K562 treated with DMSO at 1 percent for 24 hours (cell line): Measurements from ENCODE around the gene COMTD1. TPM values are rescaled to one million over a fixed set of nuclear protein-coding genes. Genes with fewer than 3 reads are reported as not detected.

Source experiments
- total RNA-seq: library from RNA; unstranded; fragments of 300-600 nt; gene quantifications from 2 replicates; pipeline ENCODE4 v1.2.3, GENCODE V29; 2022; ENCODE audit warnings: low read depth; ENCODE audit not compliant: insufficient read depth

The COMTD1 gene
- 35.7 and 46.9 TPM in 2 replicates for total RNA-seq

DNA sequence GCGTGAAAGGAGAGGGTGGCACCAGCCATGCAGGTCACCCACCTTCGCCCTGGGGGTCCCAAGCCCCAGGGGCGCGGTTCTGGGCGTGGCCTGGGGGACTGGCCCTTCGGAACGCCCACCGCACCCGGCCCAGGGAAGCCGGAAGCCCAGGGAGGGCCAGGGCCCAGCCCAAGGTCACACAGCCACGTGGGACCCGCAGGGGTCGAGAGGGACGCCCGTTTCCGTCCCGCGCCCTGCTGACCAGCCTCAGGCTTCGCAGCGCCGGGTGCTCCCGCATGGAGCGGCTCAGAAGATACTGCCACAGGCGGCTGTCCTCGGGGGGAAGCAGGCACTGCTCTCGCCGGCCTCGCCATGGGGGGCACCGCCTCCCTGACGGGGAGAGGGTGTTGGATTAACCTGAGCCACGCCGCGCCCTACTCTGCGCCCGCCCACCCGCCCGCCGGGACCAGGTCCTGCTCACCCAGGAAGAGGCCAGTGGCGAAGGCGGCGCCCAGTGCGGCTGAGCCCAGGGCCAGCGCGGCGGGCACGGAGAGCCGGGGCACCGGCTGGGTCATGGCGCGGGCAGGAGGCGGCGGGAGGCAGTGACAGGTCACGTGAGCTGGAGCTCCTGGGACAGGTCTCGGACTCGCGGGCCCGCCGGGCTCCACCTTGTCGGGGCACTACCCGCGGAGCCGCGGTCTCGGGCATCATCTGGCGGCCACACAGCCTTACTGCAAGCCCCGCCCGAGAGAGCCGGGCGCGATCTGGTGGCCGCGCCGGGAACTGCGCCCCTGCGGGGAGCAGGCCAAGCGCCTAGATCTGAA lies at the start of gene COMTD1:
Gene COMTD1, minus strand, starts transcription at position 583 of the 803 bp plus-strand sequence. Its CDS starts 29 bp downstream, at position 554.

DNA sequence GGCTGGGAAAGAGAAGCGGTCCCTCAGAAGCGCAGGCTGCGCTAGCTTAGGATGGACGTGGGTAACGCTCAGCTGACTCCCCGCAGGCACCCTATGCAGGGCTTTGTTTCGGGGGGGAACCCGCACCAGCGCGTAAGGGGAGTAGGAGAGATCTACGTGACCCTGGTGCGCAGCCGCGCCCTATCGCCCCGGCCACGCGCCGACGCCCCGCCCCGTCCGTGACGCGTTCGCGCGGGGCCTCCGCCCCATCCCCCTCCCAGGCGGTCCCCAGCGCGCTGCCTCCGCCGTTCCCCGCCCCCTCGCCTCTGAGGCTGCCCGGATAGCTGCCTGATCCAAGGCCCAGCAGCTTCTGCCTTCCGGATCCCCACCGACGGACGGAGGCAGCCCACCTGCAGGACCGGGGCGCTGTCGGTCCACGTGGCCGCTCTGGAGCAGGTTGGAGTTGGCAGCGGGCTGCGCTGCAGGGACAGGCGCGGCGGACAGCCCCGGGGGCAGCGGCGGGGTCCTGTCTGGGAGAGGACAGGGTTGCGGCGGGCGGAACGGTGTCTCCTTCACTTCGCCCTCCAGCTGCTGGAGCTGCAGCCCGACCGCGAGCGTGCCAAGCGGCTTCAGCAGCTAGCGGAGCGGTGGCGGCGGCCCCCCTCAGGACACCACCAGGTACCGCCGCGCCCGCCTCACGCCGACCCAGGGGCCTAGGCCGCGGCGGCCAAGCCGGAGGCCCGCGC lies 25.3 kb downstream of the COMTD1 start, which contains the start of gene VDAC2:
Gene VDAC2, plus strand, starts transcription at position 515 of the 725 bp plus-strand sequence. CDS start 363 bp downstream, outside the sequence.

Other genes starting within 250 kb of the COMTD1 start
- 7.4 and 7.9 TPM in 2 replicates for gene SAMD8, start 124.3 kb downstream of the COMTD1 start, total RNA-seq
- 250 and 286 TPM in 2 replicates for gene VDAC2, start 25.2 kb downstream of the COMTD1 start, total RNA-seq
- gene ZNF503, start 165.8 kb upstream of the COMTD1 start, total RNA-seq = 0.41 and 1.1 TPM in 2 replicates
- 2.1 TPM in 1 of 2 replicates, not detected in the other for gene LRMDA, start 195.7 kb upstream of the COMTD1 start, total RNA-seq